ENCODE results near the gene IPPK.

The IPPK gene

GRCh38 chr9:92656537-92656925 lies 13.4 kb downstream of the IPPK start:
- no peak for ATAC-seq

- ATAC-seq = no peak
Measured at GRCh38 chr9:92655896-92656536, 13.9 kb downstream of the IPPK start.

GRCh38 chr9:92655366-92655765 lies 14.6 kb downstream of the IPPK start:
- ATAC-seq = no peak

- no peak for ATAC-seq
Measured at GRCh38 chr9:92654481-92655301, 15.2 kb downstream of the IPPK start.

GRCh38 chr9:92652461-92652860 lies 17.5 kb downstream of the IPPK start:
- ATAC-seq = no peak

GRCh38 chr9:92650839-92651621 lies 18.9 kb downstream of the IPPK start:
- ATAC-seq = no peak

- no peak for ATAC-seq
Measured at GRCh38 chr9:92650296-92650695, 19.6 kb downstream of the IPPK start.

GRCh38 chr9:92649007-92649406 lies 20.9 kb downstream of the IPPK start:
- ATAC-seq = no peak

GRCh38 chr9:92648474-92648971 lies 21.4 kb downstream of the IPPK start:
- ATAC-seq = no peak

GRCh38 chr9:92647671-92648473 lies 22.1 kb downstream of the IPPK start:
- ATAC-seq = no peak

GRCh38 chr9:92645041-92645440 lies 24.9 kb downstream of the IPPK start:
- no peak for ATAC-seq

GRCh38 chr9:92644278-92644677 lies 25.7 kb downstream of the IPPK start:
- no peak for ATAC-seq

- no peak for ATAC-seq
Measured at GRCh38 chr9:92642564-92642963, 27.4 kb downstream of the IPPK start.

- ATAC-seq = no peak
Measured at GRCh38 chr9:92642041-92642451, 27.9 kb downstream of the IPPK start.

GRCh38 chr9:92641092-92641809 lies 28.7 kb downstream of the IPPK start:
- no peak for ATAC-seq

GRCh38 chr9:92640398-92641091 lies 29.4 kb downstream of the IPPK start:
- no peak for ATAC-seq

GRCh38 chr9:92639791-92640271 lies 30.1 kb downstream of the IPPK start:
- no peak for ATAC-seq

- ATAC-seq = no peak
Measured at GRCh38 chr9:92639124-92639523, 30.8 kb downstream of the IPPK start.

GRCh38 chr9:92638621-92639101 lies 31.3 kb downstream of the IPPK start:
- ATAC-seq = no peak

GRCh38 chr9:92637886-92638620 lies 31.9 kb downstream of the IPPK start:
- ATAC-seq = no peak
